ENCODE data around the gene LIMA1.

- TF ChIP-seq CTCF (IDR thresholded peaks at IDR 0.05 in 4 of 5, conservative IDR thresholded peaks at IDR 0.05 in 1 of 5) = no peak
- TF ChIP-seq POLR2A (IDR thresholded peaks at IDR 0.05) = no peak
These were observed 43.1 kb downstream of the LIMA1 start for GRCh38 chr12:50240096-50240791.

Measured in gastrocnemius medialis (tissue), 4 donors.